PFSK-1 (cell line): ENCODE results near the gene SLC9A5.

ENCODE experiments used
- FOXP2 ChIP-seq: optimal IDR thresholded peaks from 2 replicates; pipeline ENCODE3; 2011; ENCODE audit warnings: borderline replicate concordance, control low read depth, inconsistent platforms; ENCODE audit not compliant: insufficient read depth; ENCODE audit errors: extremely low read length, extremely low read depth
- POLR2AphosphoS5 ChIP-seq: IDR thresholded peaks from 2 replicates; pipeline ENCODE4 v1.6.1; 2012; ENCODE audit warnings: low read depth, mild to moderate bottlenecking, control low read depth, low read length, moderate library complexity
- REST ChIP-seq, 2 experiments: IDR thresholded peaks; 2 replicates each; pipeline versions ENCODE4 v1.6.1 to v1.8.0; 2011 to 2012; ENCODE audit warnings: low read depth in 2 of 2, low read length in 2 of 2, control low read depth in 1 of 2, inconsistent platforms in 1 of 2, mild to moderate bottlenecking in 1 of 2, moderate library complexity in 1 of 2; ENCODE audit not compliant: insufficient read depth in 1 of 2
- SIN3A ChIP-seq: IDR thresholded peaks from 2 replicates; pipeline ENCODE4 v1.6.1; 2012; ENCODE audit warnings: mild to moderate bottlenecking, low read length, moderate library complexity, borderline replicate concordance; ENCODE audit not compliant: insufficient read depth
- TAF1 ChIP-seq: IDR thresholded peaks from 2 replicates; pipeline ENCODE4 v1.6.1; 2012; ENCODE audit warnings: low read length, control low read depth, borderline replicate concordance; ENCODE audit not compliant: insufficient read depth

The SLC9A5 gene

GRCh38 chr16:67255553-67256221, 6.9 kb downstream of the SLC9A5 start:
- TF ChIP-seq SIN3A (no peak), POLR2AphosphoS5 (no peak), TAF1 (no peak), FOXP2 (no peak), REST (IDR thresholded peaks at IDR 0.05; ENCODE audit: insufficient read depth in 1 of 2, low read depth in 2 of 2, low read length in 2 of 2) (no peak)

- TF ChIP-seq POLR2AphosphoS5 (no peak), REST (IDR thresholded peaks at IDR 0.05; ENCODE audit: insufficient read depth in 1 of 2, low read depth in 2 of 2, low read length in 2 of 2) (no peak), FOXP2 (no peak), TAF1 (no peak), SIN3A (no peak)
These were observed 8.0 kb downstream of the SLC9A5 start for GRCh38 chr16:67256701-67257230.

GRCh38 chr16:67257486-67258160, 8.8 kb downstream of the SLC9A5 start:
- TF ChIP-seq FOXP2: no peak
- no peak for TF ChIP-seq TAF1
- no peak for TF ChIP-seq SIN3A
- TF ChIP-seq POLR2AphosphoS5: no peak
- TF ChIP-seq REST (IDR thresholded peaks at IDR 0.05; ENCODE audit: insufficient read depth in 1 of 2, low read depth in 2 of 2, low read length in 2 of 2): no peak

- TF ChIP-seq POLR2AphosphoS5 (no peak), TAF1 (no peak), SIN3A (no peak), REST (IDR thresholded peaks at IDR 0.05; ENCODE audit: insufficient read depth in 1 of 2, low read depth in 2 of 2, low read length in 2 of 2) (no peak), FOXP2 (no peak)
These were observed 9.5 kb downstream of the SLC9A5 start for GRCh38 chr16:67258161-67258835.
